Panc1 (cell line): ENCODE data around the gene RAB4B. TPM values are rescaled to one million over a fixed set of nuclear protein-coding genes. Genes with fewer than 3 reads are reported as not detected.

Source experiments
- ATAC-seq: fragments of 200-7000 bp; cut with Tn5 transposase; 2 replicates; pipeline ENCODE4 v1.9.1; 2020; ENCODE audit warnings: mild to moderate bottlenecking, moderate library complexity
- BruUV-seq: library from RNA; stranded (reverse); fragments of 400-500 nt; replicated peaks from 2 replicates; lab custom pipeline; 2021; lab: Mats Ljungman, UMichigan
- CTCF ChIA-PET: fragments of 300-600 bp; sonication (Branson Sonifier 250); formaldehyde crosslinking; loops from one replicate; lab custom pipeline; 2022; ENCODE audit warnings: antibody characterized with exemption; lab: Charles Lee
- POLR2A ChIA-PET: fragments of 300-600 bp; sonication (Branson Sonifier 250); formaldehyde crosslinking; loops from one replicate; lab custom pipeline; 2022; ENCODE audit warnings: antibody characterized with exemption; lab: Charles Lee
- DNase-seq: peaks from one replicate; pipeline ENCODE4 v3.0.0-alpha.2; 2010; ENCODE audit warnings: low read depth, low spot score
- H3K27ac ChIP-seq: 2 replicates; pipeline ENCODE4 v1.5.1; 2011; ENCODE audit warnings: mild to moderate bottlenecking, low read length, inconsistent platforms
- H3K27me3 ChIP-seq: fragments of 200-500 bp; sonication (Bioruptor generic); 2 replicates; pipeline ENCODE4 v1.6.0; 2014; ENCODE audit warnings: low read length, inconsistent platforms; ENCODE audit not compliant: control insufficient read depth, insufficient read depth
- H3K36me3 ChIP-seq: fragments of 200-500 bp; sonication (Bioruptor generic); 2 replicates; pipeline ENCODE4 v1.5.1; 2014; ENCODE audit warnings: inconsistent platforms, mild to moderate bottlenecking, low read length, moderate library complexity; ENCODE audit not compliant: control insufficient read depth, insufficient read depth
- H3K4me1 ChIP-seq: 2 replicates; pipeline ENCODE4 v1.5.1; 2011; ENCODE audit warnings: inconsistent platforms, mild to moderate bottlenecking, low read length, moderate library complexity; ENCODE audit not compliant: control insufficient read depth, insufficient read depth
- H3K4me3 ChIP-seq, 2 experiments: 2 replicates each; pipeline ENCODE4 v1.5.1; 2011 to 2012; ENCODE audit warnings: low read depth in 2 of 2, low read length in 2 of 2, mild to moderate bottlenecking in 2 of 2, inconsistent platforms in 1 of 2, moderate library complexity in 1 of 2
- H3K9me3 ChIP-seq: fragments of 200-500 bp; sonication (Bioruptor generic); 2 replicates; pipeline ENCODE4 v1.5.1; 2014; ENCODE audit warnings: low read depth, mild to moderate bottlenecking, inconsistent platforms, low read length, moderate library complexity; ENCODE audit not compliant: control insufficient read depth, insufficient read depth
- POLR2AphosphoS5 ChIP-seq: IDR thresholded peaks from 2 replicates; pipeline ENCODE4 v1.6.1; 2012; ENCODE audit warnings: mild to moderate bottlenecking, low read depth, low read length, moderate library complexity
- SIN3A ChIP-seq: IDR thresholded peaks from 2 replicates; pipeline ENCODE4 v1.6.1; 2012; ENCODE audit warnings: low read depth, mild to moderate bottlenecking, low read length, moderate library complexity, borderline replicate concordance; ENCODE audit not compliant: insufficient read depth
- TCF7L2 ChIP-seq: IDR thresholded peaks from 2 replicates; pipeline ENCODE4 v1.6.1; 2011; ENCODE audit warnings: mild to moderate bottlenecking, low read depth, low read length, inconsistent platforms
- in situ Hi-C: cut with HindIII; loops from 2 replicates; pipeline ENCODE4 v1.10.0; 2016; ENCODE audit warnings: low sequenced_read_pairs, low pct_unique_long_range_greater_than_20kb
- intact Hi-C: fragments of 100-400 bp; cut with micrococcal nuclease; formaldehyde crosslinking; loops from one replicate; pipeline ENCODE4 v1.10.0; 2022; ENCODE audit not compliant: unreplicated experiment
- total RNA-seq: library from RNA; stranded (reverse); gene quantifications from one replicate; pipeline ENCODE4 v1.2.1, GENCODE V29; 2021; ENCODE audit not compliant: unreplicated experiment
- TF ChIP-seq, protein P1 (sequence below): fragments of 450-650 bp; IDR thresholded peaks from 2 replicates; pipeline ENCODE4 v1.5.1; 2017; ENCODE audit warnings: mild to moderate bottlenecking
- TF ChIP-seq, protein P2 (sequence below), 2 experiments: IDR thresholded peaks; 2 replicates each; pipeline ENCODE4 v1.6.1; 2011 to 2012; ENCODE audit warnings: low read depth in 2 of 2, control low read depth in 1 of 2, low read length in 1 of 2, mild to moderate bottlenecking in 1 of 2, moderate library complexity in 1 of 2; ENCODE audit not compliant: insufficient read depth in 1 of 2

The RAB4B gene
- total RNA-seq, 1 experiment from 2014 or later: 24.8 TPM

DNA sequence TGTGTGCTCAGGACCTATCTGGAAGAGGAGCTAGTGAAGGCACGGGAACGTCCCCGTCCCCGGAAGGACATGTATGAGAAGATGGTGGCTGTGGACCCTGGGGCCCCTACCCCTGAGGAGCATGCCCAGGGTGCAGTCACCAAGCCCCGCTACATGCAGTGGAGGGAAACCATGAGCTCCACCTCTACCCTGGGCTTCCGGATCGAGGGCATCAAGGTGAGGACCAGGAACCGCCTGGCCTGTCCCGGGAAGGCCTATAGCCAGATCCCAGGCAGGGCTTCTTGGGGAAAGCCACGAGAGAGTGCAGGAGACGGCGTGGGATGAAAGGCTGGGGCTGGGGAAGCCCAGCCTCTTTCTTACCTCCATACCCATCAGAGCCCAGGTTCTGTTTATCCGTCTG, 44.9 kb upstream of the RAB4B start:
- H3K4me1 ChIP-seq: no peaks in the 10 kb centered on the region
- no peak overlapping the region for H3K27ac ChIP-seq
- no TSS peak for BruUV-seq
- TF ChIP-seq TCF7L2: no peak
- TF ChIP-seq SIN3A: no peak
- TF ChIP-seq, protein P1, sequence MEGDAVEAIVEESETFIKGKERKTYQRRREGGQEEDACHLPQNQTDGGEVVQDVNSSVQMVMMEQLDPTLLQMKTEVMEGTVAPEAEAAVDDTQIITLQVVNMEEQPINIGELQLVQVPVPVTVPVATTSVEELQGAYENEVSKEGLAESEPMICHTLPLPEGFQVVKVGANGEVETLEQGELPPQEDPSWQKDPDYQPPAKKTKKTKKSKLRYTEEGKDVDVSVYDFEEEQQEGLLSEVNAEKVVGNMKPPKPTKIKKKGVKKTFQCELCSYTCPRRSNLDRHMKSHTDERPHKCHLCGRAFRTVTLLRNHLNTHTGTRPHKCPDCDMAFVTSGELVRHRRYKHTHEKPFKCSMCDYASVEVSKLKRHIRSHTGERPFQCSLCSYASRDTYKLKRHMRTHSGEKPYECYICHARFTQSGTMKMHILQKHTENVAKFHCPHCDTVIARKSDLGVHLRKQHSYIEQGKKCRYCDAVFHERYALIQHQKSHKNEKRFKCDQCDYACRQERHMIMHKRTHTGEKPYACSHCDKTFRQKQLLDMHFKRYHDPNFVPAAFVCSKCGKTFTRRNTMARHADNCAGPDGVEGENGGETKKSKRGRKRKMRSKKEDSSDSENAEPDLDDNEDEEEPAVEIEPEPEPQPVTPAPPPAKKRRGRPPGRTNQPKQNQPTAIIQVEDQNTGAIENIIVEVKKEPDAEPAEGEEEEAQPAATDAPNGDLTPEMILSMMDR: no peak
- TF ChIP-seq POLR2AphosphoS5: no peak
- TF ChIP-seq, protein P2, sequence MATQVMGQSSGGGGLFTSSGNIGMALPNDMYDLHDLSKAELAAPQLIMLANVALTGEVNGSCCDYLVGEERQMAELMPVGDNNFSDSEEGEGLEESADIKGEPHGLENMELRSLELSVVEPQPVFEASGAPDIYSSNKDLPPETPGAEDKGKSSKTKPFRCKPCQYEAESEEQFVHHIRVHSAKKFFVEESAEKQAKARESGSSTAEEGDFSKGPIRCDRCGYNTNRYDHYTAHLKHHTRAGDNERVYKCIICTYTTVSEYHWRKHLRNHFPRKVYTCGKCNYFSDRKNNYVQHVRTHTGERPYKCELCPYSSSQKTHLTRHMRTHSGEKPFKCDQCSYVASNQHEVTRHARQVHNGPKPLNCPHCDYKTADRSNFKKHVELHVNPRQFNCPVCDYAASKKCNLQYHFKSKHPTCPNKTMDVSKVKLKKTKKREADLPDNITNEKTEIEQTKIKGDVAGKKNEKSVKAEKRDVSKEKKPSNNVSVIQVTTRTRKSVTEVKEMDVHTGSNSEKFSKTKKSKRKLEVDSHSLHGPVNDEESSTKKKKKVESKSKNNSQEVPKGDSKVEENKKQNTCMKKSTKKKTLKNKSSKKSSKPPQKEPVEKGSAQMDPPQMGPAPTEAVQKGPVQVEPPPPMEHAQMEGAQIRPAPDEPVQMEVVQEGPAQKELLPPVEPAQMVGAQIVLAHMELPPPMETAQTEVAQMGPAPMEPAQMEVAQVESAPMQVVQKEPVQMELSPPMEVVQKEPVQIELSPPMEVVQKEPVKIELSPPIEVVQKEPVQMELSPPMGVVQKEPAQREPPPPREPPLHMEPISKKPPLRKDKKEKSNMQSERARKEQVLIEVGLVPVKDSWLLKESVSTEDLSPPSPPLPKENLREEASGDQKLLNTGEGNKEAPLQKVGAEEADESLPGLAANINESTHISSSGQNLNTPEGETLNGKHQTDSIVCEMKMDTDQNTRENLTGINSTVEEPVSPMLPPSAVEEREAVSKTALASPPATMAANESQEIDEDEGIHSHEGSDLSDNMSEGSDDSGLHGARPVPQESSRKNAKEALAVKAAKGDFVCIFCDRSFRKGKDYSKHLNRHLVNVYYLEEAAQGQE (IDR thresholded peaks at IDR 0.05; ENCODE audit: insufficient read depth in 1 of 2, low read depth in 2 of 2, low read length in 1 of 2): no peak
- H3K27me3 ChIP-seq: no peaks in the 10 kb centered on the region
- no peak overlapping the region for H3K4me3 ChIP-seq
- in situ Hi-C loops: no loop called here
- ATAC-seq (no peak), DNase-seq (no peak)
- CTCF ChIA-PET: no interaction called here
- no peaks in the 10 kb centered on the region for H3K9me3 ChIP-seq
- intact Hi-C loops: no loop called here
- POLR2A ChIA-PET: no interaction called here
- H3K36me3 ChIP-seq: no peaks in the 10 kb centered on the region

DNA sequence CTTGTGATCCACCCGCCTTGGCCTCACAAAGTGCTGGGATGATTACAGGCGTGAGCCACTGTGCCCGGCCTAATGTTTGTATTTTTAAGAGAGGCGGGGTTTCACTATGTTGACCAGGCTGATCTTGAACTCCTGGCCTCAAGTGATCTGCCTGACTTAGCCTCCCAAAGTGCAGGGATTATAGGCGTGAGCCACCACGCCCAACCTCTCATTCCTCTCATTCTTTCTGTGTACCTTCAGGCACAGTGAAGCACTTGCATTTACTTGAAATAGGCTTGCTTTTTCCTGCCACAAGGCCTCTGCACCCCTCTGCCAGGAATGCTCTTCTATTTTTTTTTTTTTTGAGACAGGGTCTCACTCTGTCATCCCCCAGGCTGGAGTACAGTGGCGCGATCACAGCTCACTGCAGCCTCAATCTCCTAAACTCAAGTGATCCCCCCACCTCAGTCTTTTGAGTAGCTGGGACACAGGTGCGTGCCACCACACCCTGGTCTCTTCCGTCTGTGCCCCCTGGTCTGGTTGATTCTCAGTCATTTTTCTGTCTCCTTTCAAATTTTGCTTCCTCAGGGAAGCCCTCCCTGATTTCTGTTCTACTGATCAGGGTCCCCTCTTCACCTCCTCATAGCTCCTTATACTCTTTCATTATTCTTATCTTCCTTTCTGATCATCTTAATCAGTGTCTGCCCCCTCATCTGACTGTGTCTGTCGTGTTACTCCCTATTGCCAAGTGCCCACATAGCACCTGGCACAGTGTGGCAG, 42.9 kb upstream of the RAB4B start:
- Histone ChIP-seq H3K4me1 (no peaks in the 10 kb centered on the region), H3K9me3 (no peaks in the 10 kb centered on the region), H3K27me3 (no peaks in the 10 kb centered on the region), H3K27ac (no peak overlapping the region), H3K36me3 (no peaks in the 10 kb centered on the region), H3K4me3 (no peak overlapping the region)
- ATAC-seq: no peak
- in situ Hi-C loops: no loop called here
- BruUV-seq: no TSS peak
- ChIA-PET POLR2A (no interaction called here), CTCF (interaction anchor here (0.6 kb wide), 1 partner anchor 10 kb away, joined by 3 read pairs; no protein-coding TSS in a partner anchor)
- intact Hi-C loops: no loop called here
- TF ChIP-seq TCF7L2: no peak
- no peak for TF ChIP-seq SIN3A
- TF ChIP-seq, protein P1: no peak
- TF ChIP-seq, protein P2 (IDR thresholded peaks at IDR 0.05; ENCODE audit: insufficient read depth in 1 of 2, low read depth in 2 of 2, low read length in 1 of 2): no peak
- no peak for TF ChIP-seq POLR2AphosphoS5
- no peak for DNase-seq
